OCI-LY1 (cell line): Measurements from ENCODE around the gene EIF6.

Source experiments
- CTCF ChIP-seq: fragments of 200-600 bp; sonication (generic), shearing (Covaris generic); IDR thresholded peaks from 2 replicates; pipeline ENCODE4 v1.5.1; 2017; ENCODE audit warnings: mild to moderate bottlenecking, antibody characterized with exemption, low read length, moderate library complexity, mixed read lengths
- EZH2 ChIP-seq: fragments of 200-600 bp; sonication (generic), shearing (Covaris generic); IDR thresholded peaks from 2 replicates; pipeline ENCODE4 v1.8.0; 2017; ENCODE audit warnings: borderline replicate concordance, mixed run types, mild to moderate bottlenecking, antibody characterized with exemption, low read length, moderate library complexity, mixed read lengths

- TF ChIP-seq CTCF (no peak), EZH2 (no peak)
Observed at GRCh38 chr20:35281506-35282101, 3.0 kb downstream of the EIF6 start.
